HUES6 (cell line): ENCODE data around the gene IGFBP4.

Experiments used
- H3K27ac ChIP-seq: 2 replicates; pipeline ENCODE4 v1.7.0; 2013; ENCODE audit warnings: low read depth, mild to moderate bottlenecking, low read length, inconsistent platforms
- H3K27me3 ChIP-seq: 2 replicates; pipeline ENCODE4 v1.6.1; 2013; ENCODE audit warnings: low read length; ENCODE audit not compliant: control insufficient read depth, insufficient read depth
- H3K36me3 ChIP-seq: 2 replicates; pipeline ENCODE4 v1.6.1; 2013; ENCODE audit warnings: low read length; ENCODE audit not compliant: control insufficient read depth, insufficient read depth
- H3K4me1 ChIP-seq: 2 replicates; pipeline ENCODE4 v1.6.1; 2013; ENCODE audit warnings: low read length; ENCODE audit not compliant: control insufficient read depth, insufficient read depth
- H3K4me3 ChIP-seq: 2 replicates; pipeline ENCODE4 v1.5.1; 2013; ENCODE audit warnings: low read depth, low read length
- H3K9ac ChIP-seq: one replicate; pipeline ENCODE4 v1.6.1; 2013; ENCODE audit warnings: mild to moderate bottlenecking, low read length
- H3K9me3 ChIP-seq: 2 replicates; pipeline ENCODE4 v1.6.1; 2013; ENCODE audit warnings: low read depth, low read length; ENCODE audit not compliant: control insufficient read depth, insufficient read depth

Gene IGFBP4

DNA sequence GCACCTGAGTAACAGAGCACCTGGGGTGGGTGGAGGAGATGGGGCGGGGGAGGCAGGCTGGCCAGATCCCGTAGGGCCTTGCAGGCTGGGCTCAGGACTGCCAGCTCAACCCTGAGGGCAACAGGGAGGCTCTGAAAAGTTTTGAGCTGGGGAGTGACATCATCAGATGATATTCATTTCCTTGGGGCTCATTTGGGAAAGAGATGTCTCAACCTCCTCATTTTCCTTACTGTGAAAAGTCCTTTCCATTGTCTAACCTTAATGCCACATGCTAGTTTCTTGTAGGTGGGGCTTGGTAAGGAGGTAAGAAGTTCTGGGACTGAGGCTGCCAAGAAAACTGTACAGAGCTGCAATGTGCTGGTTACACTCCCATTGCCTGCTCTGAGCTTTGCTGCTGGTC lies 54.4 kb downstream of the IGFBP4 start:
- no peaks in the 10 kb centered on the region for H3K27me3 ChIP-seq
- no peak overlapping the region for H3K27ac ChIP-seq
- H3K4me3 ChIP-seq, result no peak overlapping the region
- no peaks in the 10 kb centered on the region for H3K36me3 ChIP-seq
- no peak overlapping the region for H3K9ac ChIP-seq
- H3K4me1 ChIP-seq, result peaks cover 43% of the 10 kb centered on the region
- no peaks in the 10 kb centered on the region for H3K9me3 ChIP-seq

DNA sequence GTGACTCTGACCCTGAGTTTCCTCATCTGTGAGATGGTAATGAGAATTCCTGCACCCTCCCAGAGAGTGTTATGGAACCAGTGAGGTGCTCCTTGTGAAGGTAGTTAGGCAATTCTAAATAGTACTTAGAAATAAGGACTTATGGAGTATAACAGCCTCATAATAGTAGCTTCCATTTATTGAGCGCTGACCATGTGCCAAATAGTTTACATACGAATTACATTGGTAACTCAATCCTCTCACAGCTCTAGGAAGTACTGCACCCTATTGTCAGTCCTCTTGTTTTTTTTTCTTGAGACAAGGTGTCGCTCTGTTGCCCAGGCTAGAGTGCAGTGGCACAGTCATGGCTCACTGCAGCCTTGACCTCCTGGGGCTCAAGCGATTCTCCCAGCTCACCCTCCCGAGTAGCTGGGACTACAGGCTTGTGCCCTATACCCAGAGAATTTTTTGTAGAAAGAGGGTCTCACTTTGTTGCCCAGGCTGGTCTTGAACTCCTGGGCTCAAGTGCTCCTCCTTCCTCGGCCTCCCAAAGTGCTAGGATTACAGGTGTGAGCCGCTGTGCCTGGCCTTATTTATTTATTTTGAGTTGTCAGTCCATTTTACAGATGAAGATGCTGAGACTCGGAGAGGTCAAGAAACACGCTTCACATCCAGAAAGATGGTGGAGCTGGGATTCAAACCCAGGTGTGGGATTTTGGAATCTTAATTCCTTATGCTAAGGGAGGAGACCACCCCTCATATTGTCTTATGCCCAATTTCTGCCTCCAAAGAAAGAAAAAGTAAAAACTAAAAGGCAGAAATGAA lies 55.2 kb downstream of the IGFBP4 start:
- Histone ChIP-seq H3K9me3 (no peaks in the 10 kb centered on the region), H3K27me3 (no peaks in the 10 kb centered on the region), H3K36me3 (no peaks in the 10 kb centered on the region), H3K4me3 (no peak overlapping the region), H3K4me1 (peaks cover 43% of the 10 kb centered on the region), H3K27ac (no peak overlapping the region), H3K9ac (no peak overlapping the region)

DNA sequence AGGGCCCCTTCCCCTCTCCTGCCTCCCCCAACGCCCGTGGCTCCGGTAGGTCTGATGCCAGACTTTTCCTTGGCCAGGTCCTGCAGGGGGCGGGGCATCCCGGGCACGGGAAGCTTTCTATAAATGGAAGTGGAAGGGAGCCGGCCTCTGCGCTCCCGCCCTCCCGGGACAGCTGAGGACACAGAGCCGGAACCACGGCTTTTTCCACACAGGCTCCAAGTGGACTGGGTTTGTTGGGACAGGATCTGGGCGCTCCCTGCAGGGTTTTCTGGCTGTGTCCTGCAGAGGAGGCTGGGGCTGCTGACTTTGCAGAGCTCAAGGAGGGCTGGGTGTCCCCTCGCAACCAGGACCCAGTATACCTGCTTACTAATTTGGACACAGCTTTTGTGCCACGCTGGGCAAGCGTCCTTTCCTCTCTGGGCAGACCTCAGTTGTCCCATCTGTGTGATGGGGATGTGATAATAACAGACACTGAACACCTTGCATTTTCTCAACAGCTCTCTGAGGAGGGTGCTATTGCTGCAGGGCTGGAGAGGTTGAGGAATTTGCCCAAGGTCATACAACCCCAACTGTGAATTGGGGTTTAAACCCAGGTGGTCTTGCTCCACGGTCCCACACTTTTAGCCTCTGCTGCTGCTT lies 56.4 kb downstream of the IGFBP4 start:
- H3K9ac ChIP-seq, result peak overlapping the region; percentile 25
- peaks cover 40% of the 10 kb centered on the region for H3K4me1 ChIP-seq

DNA sequence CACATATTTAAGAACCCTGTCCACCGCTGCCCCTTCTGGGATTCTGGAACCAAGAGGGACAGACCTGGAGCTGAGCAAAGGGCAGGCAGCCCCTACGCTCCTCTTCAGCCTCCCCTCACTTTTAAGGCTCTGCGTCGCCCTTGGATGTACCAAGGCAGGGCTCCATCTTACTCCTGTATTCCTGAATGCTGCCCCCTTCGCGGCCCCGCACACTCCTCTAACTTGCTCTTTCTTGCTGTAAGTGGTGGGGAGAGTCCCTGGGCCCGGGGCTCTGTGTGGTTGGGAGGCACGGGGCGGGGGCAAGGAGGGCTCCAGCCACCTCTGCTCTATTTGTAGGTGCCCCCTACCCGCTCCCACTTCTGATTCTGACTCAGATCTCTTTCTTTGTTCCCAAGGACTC lies 56.9 kb downstream of the IGFBP4 start:
- H3K9ac ChIP-seq, result peak overlapping the region; percentile 3
- H3K27ac ChIP-seq, result no peak overlapping the region
- H3K4me3 ChIP-seq, result no peak overlapping the region
- H3K36me3 ChIP-seq, result no peaks in the 10 kb centered on the region
- H3K27me3 ChIP-seq, result no peaks in the 10 kb centered on the region
- H3K4me1 ChIP-seq, result peaks cover 40% of the 10 kb centered on the region
- H3K9me3 ChIP-seq, result no peaks in the 10 kb centered on the region

More for the DNA sequence above, 56.4 kb downstream of the IGFBP4 start:
- H3K27ac ChIP-seq, result peak overlapping the region; percentile 53; the same call in 1 of the 2 replicates
- no peaks in the 10 kb centered on the region for H3K27me3 ChIP-seq
- no peak overlapping the region; the same call in 1 of the 2 replicates for H3K4me3 ChIP-seq
- H3K36me3 ChIP-seq, result no peaks in the 10 kb centered on the region
- no peaks in the 10 kb centered on the region for H3K9me3 ChIP-seq

DNA sequence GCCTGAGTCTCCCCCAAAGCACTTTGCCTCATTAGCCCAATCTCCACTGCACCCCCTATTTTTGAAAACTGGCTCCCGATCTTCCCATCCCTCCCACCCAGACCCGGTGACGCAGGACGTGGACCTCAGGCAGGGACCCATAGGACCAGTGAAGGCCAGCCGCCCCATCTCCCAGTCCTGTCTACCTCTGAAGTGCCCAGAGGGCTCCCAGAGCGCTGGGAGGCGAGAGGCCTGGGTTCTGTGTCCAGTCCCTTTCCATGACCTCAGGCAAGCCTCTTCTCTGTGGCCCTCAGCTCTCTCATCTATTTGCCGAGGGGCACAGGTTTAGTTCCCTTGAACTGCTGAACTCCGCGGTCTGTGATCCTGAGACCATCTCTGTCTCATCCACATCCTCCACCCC lies 57.5 kb downstream of the IGFBP4 start:
- H3K9me3 ChIP-seq, result no peaks in the 10 kb centered on the region
- H3K36me3 ChIP-seq, result no peaks in the 10 kb centered on the region
- no peak overlapping the region for H3K9ac ChIP-seq
- no peak overlapping the region for H3K27ac ChIP-seq
- H3K27me3 ChIP-seq, result no peaks in the 10 kb centered on the region
- peaks cover 38% of the 10 kb centered on the region for H3K4me1 ChIP-seq
- no peak overlapping the region for H3K4me3 ChIP-seq

DNA sequence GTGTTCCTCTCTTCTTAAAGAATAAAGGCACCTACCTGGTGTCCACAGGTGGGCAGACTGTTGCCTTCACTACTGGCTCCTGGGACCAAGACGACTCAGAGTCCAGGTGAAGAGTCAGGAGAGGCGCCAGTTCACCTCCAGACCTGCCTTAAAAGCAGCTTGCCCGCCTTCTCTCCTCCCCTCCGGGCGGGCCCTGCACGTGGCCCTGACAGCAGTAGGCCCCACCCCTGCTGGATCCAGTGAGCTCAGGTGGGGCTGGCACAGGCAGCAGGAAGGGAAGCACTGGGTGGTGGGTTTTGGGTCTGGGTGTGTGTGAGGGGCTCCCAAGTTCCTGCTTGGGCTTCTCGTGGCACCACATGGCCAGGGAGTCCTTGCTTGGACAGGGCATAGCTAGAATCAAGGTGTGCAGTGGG lies 58.3 kb downstream of the IGFBP4 start, which contains the start of gene TNS4:
Gene TNS4, minus strand, starts transcription at position 125 of the 413 bp plus-strand sequence. CDS start 5,198 bp downstream, outside the sequence.
- Histone ChIP-seq H3K9ac (no peak within 1 kb of the TSS), H3K9me3 (no peaks in the 10 kb centered on the region), H3K27me3 (no peaks in the 10 kb centered on the region), H3K36me3 (no peaks in the 10 kb centered on the region), H3K27ac (no peak within 1 kb of the TSS), H3K4me1 (peaks cover 40% of the 10 kb centered on the region), H3K4me3 (no peak within 1 kb of the TSS)

DNA sequence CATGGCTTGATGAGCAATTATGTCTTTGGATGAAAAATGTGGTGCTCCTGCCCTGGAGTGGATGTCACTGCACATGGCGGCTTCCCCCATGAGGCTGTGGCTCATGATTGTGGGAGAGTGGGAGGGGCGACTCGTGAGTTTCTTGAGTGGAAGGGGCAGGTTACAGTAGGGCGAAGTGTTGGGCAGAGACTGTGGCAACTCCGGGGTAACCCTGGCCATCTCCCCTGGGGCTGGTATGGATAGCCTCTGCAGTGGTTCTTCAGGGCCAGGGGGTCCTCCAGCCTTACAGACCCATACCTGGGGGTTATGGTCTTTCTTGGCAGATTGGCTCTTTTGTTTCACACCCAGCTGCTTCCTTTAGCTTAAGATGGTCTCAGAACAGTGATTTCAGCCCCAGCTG lies 59.5 kb downstream of the IGFBP4 start:
- no peak overlapping the region for H3K27ac ChIP-seq
- H3K4me1 ChIP-seq, result peaks cover 42% of the 10 kb centered on the region
- H3K9ac ChIP-seq, result no peak overlapping the region

DNA sequence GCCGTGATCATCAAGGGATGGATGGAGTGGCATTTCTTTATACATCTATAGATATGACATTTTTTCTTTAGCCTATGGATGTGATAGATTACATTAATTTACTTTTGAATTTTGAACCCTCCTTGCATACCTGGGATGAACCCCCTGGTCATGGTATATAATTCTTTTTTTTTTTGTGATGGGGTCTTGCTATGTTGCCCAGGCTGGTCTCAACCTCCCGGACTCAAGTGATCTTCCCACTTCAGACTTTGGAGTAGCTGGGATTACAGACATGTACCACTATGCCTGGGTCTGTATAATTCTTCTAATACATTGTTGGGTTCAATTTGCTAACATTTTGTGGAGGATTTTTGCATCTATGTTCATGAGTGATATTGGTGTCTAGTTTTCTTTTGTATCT lies 59.9 kb downstream of the IGFBP4 start:
- Histone ChIP-seq H3K27me3 (no peaks in the 10 kb centered on the region), H3K9me3 (no peaks in the 10 kb centered on the region), H3K4me3 (no peak overlapping the region), H3K36me3 (no peaks in the 10 kb centered on the region), H3K27ac (no peak overlapping the region), H3K4me1 (peaks cover 38% of the 10 kb centered on the region), H3K9ac (no peak overlapping the region)

More for the DNA sequence above, 59.5 kb downstream of the IGFBP4 start:
- H3K9me3 ChIP-seq, result no peaks in the 10 kb centered on the region
- no peak overlapping the region for H3K4me3 ChIP-seq
- no peaks in the 10 kb centered on the region for H3K36me3 ChIP-seq
- no peaks in the 10 kb centered on the region for H3K27me3 ChIP-seq

DNA sequence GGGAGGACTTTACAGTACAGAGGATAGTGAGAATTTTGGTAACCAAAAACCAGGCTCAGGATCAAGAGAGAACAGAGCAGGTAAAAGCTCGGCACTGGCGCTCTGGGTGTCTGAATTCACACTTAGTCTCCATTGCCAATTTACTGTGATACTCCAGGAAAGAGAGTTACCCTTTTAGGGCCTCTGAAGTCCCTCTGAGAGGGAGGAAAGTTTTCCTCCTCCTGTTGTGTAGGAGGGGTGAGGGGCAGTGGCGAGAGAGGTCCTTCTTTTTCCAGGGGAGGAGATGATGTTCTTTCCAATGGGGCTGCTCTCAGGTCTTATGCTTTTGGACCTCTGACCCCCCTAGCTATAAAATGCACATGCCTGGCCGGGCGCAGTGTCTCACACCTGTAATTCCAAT lies 63.5 kb downstream of the IGFBP4 start:
- Histone ChIP-seq H3K36me3 (no peaks in the 10 kb centered on the region), H3K9me3 (no peaks in the 10 kb centered on the region), H3K4me1 (peaks cover 31% of the 10 kb centered on the region), H3K27me3 (no peaks in the 10 kb centered on the region), H3K27ac (no peak overlapping the region), H3K9ac (no peak overlapping the region), H3K4me3 (no peak overlapping the region)
